Measurements from ENCODE around the gene APLF. TPM values are rescaled to one million over a fixed set of nuclear protein-coding genes. Genes with fewer than 3 reads are reported as not detected.

The APLF gene
- total and polyA plus RNA-seq, 2 experiments from 2014 or later: 3.1 to 5.9 TPM

DNA sequence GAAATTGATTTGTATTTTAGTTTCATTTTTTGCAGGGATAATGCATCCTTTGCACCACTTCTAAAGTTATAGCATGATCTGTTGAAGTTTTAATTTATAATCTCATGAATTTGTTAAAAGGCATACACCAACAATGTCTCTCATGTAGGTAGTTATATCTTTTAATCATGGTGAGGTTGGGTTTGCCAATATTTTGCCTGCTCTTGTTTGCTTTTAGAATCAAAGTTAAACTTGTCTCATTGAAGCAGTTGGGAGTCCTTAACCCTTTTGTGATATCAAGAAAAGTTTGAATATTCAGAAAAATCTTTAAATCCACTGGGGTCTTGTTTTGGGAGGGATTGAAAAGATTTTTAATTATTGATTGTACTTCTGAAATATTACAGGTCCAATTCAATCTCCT, 31.7 kb downstream of the APLF start:
- peaks cover 5% of the 10 kb centered on the region for H3K4me1 ChIP-seq (ENCODE audit: low read depth)
- DNase-seq (ENCODE audit: low read depth in 1 of 2, low spot score in 1 of 2): no peak
- no peak overlapping the region for H3K4me3 ChIP-seq
- no peaks in the 10 kb centered on the region for H3K9me3 ChIP-seq (ENCODE audit: low read depth)
- no peak overlapping the region for H3K27ac ChIP-seq
- H3K36me3 ChIP-seq: no peaks in the 10 kb centered on the region
- no peaks in the 10 kb centered on the region for H3K27me3 ChIP-seq
- TF ChIP-seq, protein P1, sequence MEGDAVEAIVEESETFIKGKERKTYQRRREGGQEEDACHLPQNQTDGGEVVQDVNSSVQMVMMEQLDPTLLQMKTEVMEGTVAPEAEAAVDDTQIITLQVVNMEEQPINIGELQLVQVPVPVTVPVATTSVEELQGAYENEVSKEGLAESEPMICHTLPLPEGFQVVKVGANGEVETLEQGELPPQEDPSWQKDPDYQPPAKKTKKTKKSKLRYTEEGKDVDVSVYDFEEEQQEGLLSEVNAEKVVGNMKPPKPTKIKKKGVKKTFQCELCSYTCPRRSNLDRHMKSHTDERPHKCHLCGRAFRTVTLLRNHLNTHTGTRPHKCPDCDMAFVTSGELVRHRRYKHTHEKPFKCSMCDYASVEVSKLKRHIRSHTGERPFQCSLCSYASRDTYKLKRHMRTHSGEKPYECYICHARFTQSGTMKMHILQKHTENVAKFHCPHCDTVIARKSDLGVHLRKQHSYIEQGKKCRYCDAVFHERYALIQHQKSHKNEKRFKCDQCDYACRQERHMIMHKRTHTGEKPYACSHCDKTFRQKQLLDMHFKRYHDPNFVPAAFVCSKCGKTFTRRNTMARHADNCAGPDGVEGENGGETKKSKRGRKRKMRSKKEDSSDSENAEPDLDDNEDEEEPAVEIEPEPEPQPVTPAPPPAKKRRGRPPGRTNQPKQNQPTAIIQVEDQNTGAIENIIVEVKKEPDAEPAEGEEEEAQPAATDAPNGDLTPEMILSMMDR (IDR thresholded peaks at IDR 0.05; ENCODE audit: low read depth, low read length): no peak

GRCh38 chr2:68500649-68501048, 33.3 kb downstream of the APLF start:
- Histone ChIP-seq H3K4me3 (no peak overlapping the region), H3K27me3 (no peaks in the 10 kb centered on the region), H3K36me3 (no peaks in the 10 kb centered on the region), H3K27ac (no peak overlapping the region), H3K4me1 (ENCODE audit: low read depth) (peaks cover 5% of the 10 kb centered on the region), H3K9me3 (ENCODE audit: low read depth) (no peaks in the 10 kb centered on the region)
- TF ChIP-seq, protein P1 (IDR thresholded peaks at IDR 0.05; ENCODE audit: low read depth, low read length): no peak
- peak in 1 of 2 donors; percentile 5 for DNase-seq (ENCODE audit: low read depth in 1 of 2, low spot score in 1 of 2)

DNA sequence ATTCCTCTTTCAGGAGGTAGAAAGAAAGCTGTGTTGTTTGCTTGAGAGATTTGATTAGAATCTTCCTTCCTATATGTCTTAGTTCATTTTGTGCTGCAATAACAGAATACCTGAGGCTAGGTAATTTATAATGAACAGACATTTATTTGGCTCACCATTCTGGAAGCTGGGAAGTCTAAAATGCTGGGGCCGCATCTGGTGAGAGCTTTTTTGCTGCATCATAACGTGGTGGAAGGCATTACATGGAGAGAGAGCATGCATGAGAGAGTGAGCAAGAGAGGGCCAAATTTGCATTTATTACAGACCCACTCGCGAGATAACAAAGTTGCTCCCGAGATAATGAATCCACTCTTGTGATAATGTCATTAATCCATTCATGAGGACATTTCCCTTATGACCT, 34.4 kb downstream of the APLF start:
- no peaks in the 10 kb centered on the region for H3K36me3 ChIP-seq
- no peak overlapping the region for H3K4me3 ChIP-seq
- H3K9me3 ChIP-seq (ENCODE audit: low read depth): no peaks in the 10 kb centered on the region
- no peak overlapping the region for H3K27ac ChIP-seq
- TF ChIP-seq, protein P1 (IDR thresholded peaks at IDR 0.05; ENCODE audit: low read depth, low read length): no peak
- H3K4me1 ChIP-seq (ENCODE audit: low read depth): peaks cover 5% of the 10 kb centered on the region
- no peaks in the 10 kb centered on the region for H3K27me3 ChIP-seq
- no peak for DNase-seq (ENCODE audit: low read depth in 1 of 2, low spot score in 1 of 2)

GRCh38 chr2:68505603-68506159, 38.3 kb downstream of the APLF start:
- H3K36me3 ChIP-seq: no peaks in the 10 kb centered on the region
- no peaks in the 10 kb centered on the region for H3K9me3 ChIP-seq (ENCODE audit: low read depth)
- peaks cover 5% of the 10 kb centered on the region for H3K4me1 ChIP-seq (ENCODE audit: low read depth)
- TF ChIP-seq, protein P1 (IDR thresholded peaks at IDR 0.05; ENCODE audit: low read depth, low read length): no peak
- no peaks in the 10 kb centered on the region for H3K27me3 ChIP-seq
- no peak overlapping the region for H3K27ac ChIP-seq
- no peak overlapping the region for H3K4me3 ChIP-seq
- DNase-seq (ENCODE audit: low read depth in 1 of 2, low spot score in 1 of 2): no peak

DNA sequence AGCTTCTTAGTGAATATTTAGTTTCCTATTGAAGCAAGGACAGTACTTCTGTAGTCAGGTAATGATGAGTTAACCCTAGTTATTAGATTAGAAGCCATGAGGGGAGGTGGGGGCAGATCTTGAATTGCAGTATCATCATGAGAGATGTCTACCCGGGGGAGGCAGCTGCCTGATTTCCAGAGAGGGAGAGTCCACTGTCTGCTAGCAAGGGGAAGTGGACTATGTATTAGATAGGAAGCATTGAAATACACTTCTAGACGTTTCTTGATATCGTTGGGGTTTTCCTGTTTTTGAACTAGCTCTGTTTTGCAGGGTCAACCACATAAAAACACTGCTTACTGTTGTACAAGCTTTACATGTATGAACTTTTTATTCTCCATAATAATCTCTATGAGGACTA, 38.8 kb downstream of the APLF start:
- Histone ChIP-seq H3K4me3 (no peak overlapping the region), H3K27me3 (no peaks in the 10 kb centered on the region), H3K27ac (no peak overlapping the region), H3K9me3 (ENCODE audit: low read depth) (no peaks in the 10 kb centered on the region), H3K4me1 (ENCODE audit: low read depth) (peaks cover 5% of the 10 kb centered on the region), H3K36me3 (no peaks in the 10 kb centered on the region)
- TF ChIP-seq, protein P1 (IDR thresholded peaks at IDR 0.05; ENCODE audit: low read depth, low read length): no peak
- no peak for DNase-seq (ENCODE audit: low read depth in 1 of 2, low spot score in 1 of 2)
